ENCODE data around the gene SLC16A3.

DNA sequence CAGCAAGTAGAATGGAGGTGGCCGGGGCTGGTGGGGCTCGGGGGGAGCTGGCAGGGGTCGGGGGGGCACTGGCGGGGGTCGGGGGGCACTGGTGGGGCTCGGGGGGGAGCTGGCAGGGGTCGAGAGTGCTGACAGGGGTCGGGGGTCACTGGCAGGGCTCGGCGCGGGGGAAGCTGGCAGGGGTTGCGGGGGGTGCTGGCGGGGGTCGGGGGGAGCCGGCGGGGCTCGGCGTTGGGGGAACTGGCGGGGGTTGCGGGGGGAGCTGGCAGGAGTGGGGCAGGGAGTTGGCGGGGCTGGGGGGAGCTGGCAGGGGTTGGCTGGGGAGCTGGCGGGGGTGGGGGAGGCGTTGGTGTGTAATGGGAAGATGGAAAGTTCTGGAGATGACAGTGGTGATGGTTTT lies 41.3 kb upstream of the SLC16A3 start:
- TF ChIP-seq, protein P1, sequence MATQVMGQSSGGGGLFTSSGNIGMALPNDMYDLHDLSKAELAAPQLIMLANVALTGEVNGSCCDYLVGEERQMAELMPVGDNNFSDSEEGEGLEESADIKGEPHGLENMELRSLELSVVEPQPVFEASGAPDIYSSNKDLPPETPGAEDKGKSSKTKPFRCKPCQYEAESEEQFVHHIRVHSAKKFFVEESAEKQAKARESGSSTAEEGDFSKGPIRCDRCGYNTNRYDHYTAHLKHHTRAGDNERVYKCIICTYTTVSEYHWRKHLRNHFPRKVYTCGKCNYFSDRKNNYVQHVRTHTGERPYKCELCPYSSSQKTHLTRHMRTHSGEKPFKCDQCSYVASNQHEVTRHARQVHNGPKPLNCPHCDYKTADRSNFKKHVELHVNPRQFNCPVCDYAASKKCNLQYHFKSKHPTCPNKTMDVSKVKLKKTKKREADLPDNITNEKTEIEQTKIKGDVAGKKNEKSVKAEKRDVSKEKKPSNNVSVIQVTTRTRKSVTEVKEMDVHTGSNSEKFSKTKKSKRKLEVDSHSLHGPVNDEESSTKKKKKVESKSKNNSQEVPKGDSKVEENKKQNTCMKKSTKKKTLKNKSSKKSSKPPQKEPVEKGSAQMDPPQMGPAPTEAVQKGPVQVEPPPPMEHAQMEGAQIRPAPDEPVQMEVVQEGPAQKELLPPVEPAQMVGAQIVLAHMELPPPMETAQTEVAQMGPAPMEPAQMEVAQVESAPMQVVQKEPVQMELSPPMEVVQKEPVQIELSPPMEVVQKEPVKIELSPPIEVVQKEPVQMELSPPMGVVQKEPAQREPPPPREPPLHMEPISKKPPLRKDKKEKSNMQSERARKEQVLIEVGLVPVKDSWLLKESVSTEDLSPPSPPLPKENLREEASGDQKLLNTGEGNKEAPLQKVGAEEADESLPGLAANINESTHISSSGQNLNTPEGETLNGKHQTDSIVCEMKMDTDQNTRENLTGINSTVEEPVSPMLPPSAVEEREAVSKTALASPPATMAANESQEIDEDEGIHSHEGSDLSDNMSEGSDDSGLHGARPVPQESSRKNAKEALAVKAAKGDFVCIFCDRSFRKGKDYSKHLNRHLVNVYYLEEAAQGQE (IDR thresholded peaks at IDR 0.05; ENCODE audit: unreplicated experiment), result no peak
- TF ChIP-seq POLR2AphosphoS5 (IDR thresholded peaks at IDR 0.05; ENCODE audit: low read depth), result no peak
- TF ChIP-seq, protein P2, sequence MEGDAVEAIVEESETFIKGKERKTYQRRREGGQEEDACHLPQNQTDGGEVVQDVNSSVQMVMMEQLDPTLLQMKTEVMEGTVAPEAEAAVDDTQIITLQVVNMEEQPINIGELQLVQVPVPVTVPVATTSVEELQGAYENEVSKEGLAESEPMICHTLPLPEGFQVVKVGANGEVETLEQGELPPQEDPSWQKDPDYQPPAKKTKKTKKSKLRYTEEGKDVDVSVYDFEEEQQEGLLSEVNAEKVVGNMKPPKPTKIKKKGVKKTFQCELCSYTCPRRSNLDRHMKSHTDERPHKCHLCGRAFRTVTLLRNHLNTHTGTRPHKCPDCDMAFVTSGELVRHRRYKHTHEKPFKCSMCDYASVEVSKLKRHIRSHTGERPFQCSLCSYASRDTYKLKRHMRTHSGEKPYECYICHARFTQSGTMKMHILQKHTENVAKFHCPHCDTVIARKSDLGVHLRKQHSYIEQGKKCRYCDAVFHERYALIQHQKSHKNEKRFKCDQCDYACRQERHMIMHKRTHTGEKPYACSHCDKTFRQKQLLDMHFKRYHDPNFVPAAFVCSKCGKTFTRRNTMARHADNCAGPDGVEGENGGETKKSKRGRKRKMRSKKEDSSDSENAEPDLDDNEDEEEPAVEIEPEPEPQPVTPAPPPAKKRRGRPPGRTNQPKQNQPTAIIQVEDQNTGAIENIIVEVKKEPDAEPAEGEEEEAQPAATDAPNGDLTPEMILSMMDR (conservative IDR thresholded peaks at IDR 0.05; ENCODE audit: low read depth in 2 of 2), result no peak
- no peak for TF ChIP-seq EZH2phosphoT487 (IDR thresholded peaks at IDR 0.05; ENCODE audit: unreplicated experiment)
- TF ChIP-seq EZH2 (IDR thresholded peaks at IDR 0.05; ENCODE audit: low read depth, unreplicated experiment), result no peak
- no peak for TF ChIP-seq JUNB (IDR thresholded peaks at IDR 0.05; ENCODE audit: unreplicated experiment)
- no peak for TF ChIP-seq STAT1 (IDR thresholded peaks at IDR 0.05; ENCODE audit: unreplicated experiment)

Measured in GM23338 (cell line).